Fibroblast of skin of abdomen (primary cell): ENCODE results near the gene ZNF398.
"Not testable (repeated sequence)": the region's sequence is repeated elsewhere in the genome, so short reads cannot be mapped to it uniquely, and the experiment has no call there.

Experiments used
- DNase-seq: peaks from one replicate; pipeline ENCODE4 v3.0.0-alpha.2; 2013

The ZNF398 gene

DNA sequence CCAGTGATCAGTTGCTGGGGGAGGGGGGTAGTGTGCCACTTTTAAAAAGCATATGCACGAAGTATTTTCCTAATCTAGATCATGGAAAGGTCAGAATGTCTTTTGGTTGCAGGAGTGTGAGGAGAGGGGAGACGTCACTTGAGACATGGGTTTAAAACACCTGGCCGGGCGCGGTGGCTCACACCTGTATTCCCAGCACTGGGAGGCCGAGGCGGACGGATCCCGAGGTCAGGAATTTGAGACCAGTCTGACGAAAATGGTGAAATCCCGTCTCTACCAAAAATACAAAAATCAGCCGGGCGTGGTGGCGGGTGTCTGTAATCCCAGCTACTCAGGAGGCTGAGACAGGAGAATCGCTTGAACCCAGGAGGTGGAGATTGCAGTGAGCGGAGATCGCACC, 79.1 kb downstream of the ZNF398 start:
- DNase-seq, result not testable (repeated sequence)

DNA sequence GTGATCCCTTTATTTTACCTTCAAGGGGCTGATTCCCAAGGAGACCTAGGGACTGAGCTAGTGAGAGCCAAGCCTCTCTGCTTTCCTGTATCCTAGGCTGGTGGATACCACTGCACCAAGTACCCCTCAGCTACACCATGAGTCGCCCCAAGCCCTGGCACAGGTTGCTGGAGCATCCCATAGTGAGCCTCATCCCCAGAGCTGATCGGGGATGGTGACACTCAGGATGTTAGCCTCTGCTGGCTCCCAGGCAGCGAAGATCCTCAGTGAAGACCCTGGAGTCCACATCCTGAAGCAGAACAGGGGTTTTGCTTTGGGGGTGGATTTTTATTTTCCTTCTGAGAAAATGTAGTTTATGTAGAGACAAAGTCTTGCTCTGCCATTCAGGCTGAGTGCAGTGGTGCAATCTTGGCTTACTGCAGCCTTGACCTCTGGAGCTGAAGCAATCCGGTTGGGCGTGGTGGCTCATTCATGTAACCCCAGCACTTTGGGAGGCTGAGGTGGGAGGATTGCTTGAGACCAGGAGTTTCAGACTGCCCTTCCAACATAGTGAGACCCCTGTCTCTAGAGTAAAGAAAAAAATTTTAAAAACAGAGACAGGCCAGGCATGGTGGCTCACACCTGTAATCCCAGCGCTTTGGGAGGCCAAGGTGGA, 79.7 kb downstream of the ZNF398 start:
- DNase-seq, result no peak

GRCh38 chr7:149228831-149229471, 81.7 kb downstream of the ZNF398 start:
- DNase-seq, result no peak

GRCh38 chr7:149229526-149229925, 82.3 kb downstream of the ZNF398 start:
- no peak for DNase-seq

GRCh38 chr7:149232362-149232761, 85.1 kb downstream of the ZNF398 start:
- DNase-seq, result no peak
